HAP-1 (cell line): ENCODE results near the gene MCMBP.
"Not testable (repeated sequence)": the region's sequence is repeated elsewhere in the genome, so short reads cannot be mapped to it uniquely, and the experiment has no call there.

Source experiments
- DNase-seq, 2 experiments: peaks; one replicate each; pipeline ENCODE4 v3.0.0-alpha.2; 2016 to 2020; ENCODE audit warnings: low spot score in 2 of 2
- H3K27me3 ChIP-seq: fragments of 250-450 bp; sonication (Bioruptor Pico); 2 replicates; pipeline ENCODE4 v1.5.1; 2020; ENCODE audit warnings: low read depth, mild to moderate bottlenecking, moderate library complexity
- H3K36me3 ChIP-seq: fragments of 250-450 bp; sonication (Bioruptor Pico); replicated peaks from 2 replicates; pipeline ENCODE4 v1.5.1; 2020; ENCODE audit warnings: mild to moderate bottlenecking
- H3K4me1 ChIP-seq: fragments of 250-450 bp; sonication (Bioruptor Pico); 2 replicates; pipeline ENCODE4 v1.5.1; 2020; ENCODE audit warnings: mild to moderate bottlenecking
- H3K4me3 ChIP-seq: fragments of 250-450 bp; sonication (Bioruptor Pico); 2 replicates; pipeline ENCODE4 v1.5.1; 2020; ENCODE audit warnings: mild to moderate bottlenecking, moderate library complexity
- H3K9me3 ChIP-seq: fragments of 250-450 bp; sonication (Bioruptor Pico); 2 replicates; pipeline ENCODE4 v1.5.1; 2020; ENCODE audit warnings: mild to moderate bottlenecking, moderate library complexity
- in situ Hi-C: fragments of 300-500 bp; cut with MboI; formaldehyde crosslinking; loops from 3 replicates; pipeline ENCODE4 v1.14.3; 2020; ENCODE audit warnings: low sequenced_read_pairs, inconsistent platforms, mixed read lengths

MCMBP gene

GRCh38 chr10:119872610-119872859 lies at the start of gene MCMBP:
Gene MCMBP (minus strand): TSS chr10:119872843. CDS start chr10:119872584, 259 bp downstream.
- no peak for DNase-seq
- peaks cover 16% of the 10 kb centered on the region for H3K4me1 ChIP-seq
- in situ Hi-C loops, result no loop called here

GRCh38 chr10:119919826-119920225 lies 47.2 kb upstream of the MCMBP start:
- no peak for DNase-seq
- Histone ChIP-seq H3K27me3 (no peaks in the 10 kb centered on the region), H3K4me1 (no peaks in the 10 kb centered on the region), H3K36me3 (peaks cover 57% of the 10 kb centered on the region), H3K9me3 (no peaks in the 10 kb centered on the region), H3K4me3 (no peak overlapping the region)
- in situ Hi-C loops, result no loop called here

More at GRCh38 chr10:119872610-119872859, at the start of gene MCMBP:
- Histone ChIP-seq H3K4me3 (peak within 1 kb of the TSS; percentile 80), H3K27me3 (no peaks in the 10 kb centered on the region), H3K9me3 (no peaks in the 10 kb centered on the region), H3K36me3 (peaks cover 4% of the 10 kb centered on the region)

GRCh38 chr10:119919271-119919670 lies 46.6 kb upstream of the MCMBP start:
- Histone ChIP-seq H3K4me3 (no peak overlapping the region), H3K36me3 (peaks cover 62% of the 10 kb centered on the region), H3K9me3 (no peaks in the 10 kb centered on the region), H3K4me1 (no peaks in the 10 kb centered on the region), H3K27me3 (no peaks in the 10 kb centered on the region)
- no peak for DNase-seq
- in situ Hi-C loops, result no loop called here

GRCh38 chr10:119917777-119918176 lies 45.1 kb upstream of the MCMBP start:
- H3K27me3 ChIP-seq, result no peaks in the 10 kb centered on the region
- in situ Hi-C loops, result no loop called here
- H3K4me1 ChIP-seq, result no peaks in the 10 kb centered on the region
- no peaks in the 10 kb centered on the region for H3K9me3 ChIP-seq
- no peak overlapping the region for H3K4me3 ChIP-seq
- peaks cover 60% of the 10 kb centered on the region for H3K36me3 ChIP-seq
- DNase-seq, result no peak

- in situ Hi-C loops, result no loop called here
- H3K36me3 ChIP-seq, result peaks cover 32% of the 10 kb centered on the region
- no peaks in the 10 kb centered on the region for H3K4me1 ChIP-seq
- no peak overlapping the region for H3K4me3 ChIP-seq
- H3K27me3 ChIP-seq, result no peaks in the 10 kb centered on the region
- no peaks in the 10 kb centered on the region for H3K9me3 ChIP-seq
- no peak for DNase-seq
These were observed 38.0 kb upstream of the MCMBP start for GRCh38 chr10:119910689-119911088.

GRCh38 chr10:119908166-119908565 lies 35.5 kb upstream of the MCMBP start:
- Histone ChIP-seq H3K9me3 (no peaks in the 10 kb centered on the region), H3K4me1 (no peaks in the 10 kb centered on the region), H3K36me3 (peaks cover 52% of the 10 kb centered on the region), H3K4me3 (no peak overlapping the region), H3K27me3 (no peaks in the 10 kb centered on the region)
- DNase-seq, result no peak
- in situ Hi-C loops, result no loop called here

- peaks cover 54% of the 10 kb centered on the region for H3K36me3 ChIP-seq
- DNase-seq, H3K9me3 ChIP-seq, H3K4me3 ChIP-seq, H3K4me1 ChIP-seq, in situ Hi-C loops, H3K27me3 ChIP-seq: not testable (repeated sequence)
These were observed 35.1 kb upstream of the MCMBP start for GRCh38 chr10:119907695-119908094.

- Histone ChIP-seq H3K9me3 (no peaks in the 10 kb centered on the region), H3K4me1 (no peaks in the 10 kb centered on the region), H3K27me3 (no peaks in the 10 kb centered on the region), H3K4me3 (no peak overlapping the region), H3K36me3 (peaks cover 52% of the 10 kb centered on the region)
- in situ Hi-C loops, result no loop called here
- no peak for DNase-seq
These were observed 31.5 kb upstream of the MCMBP start for GRCh38 chr10:119903946-119904666.

- DNase-seq, result no peak
- Histone ChIP-seq H3K4me3 (no peak overlapping the region), H3K27me3 (no peaks in the 10 kb centered on the region), H3K9me3 (no peaks in the 10 kb centered on the region), H3K4me1 (peaks cover 10% of the 10 kb centered on the region), H3K36me3 (peaks cover 42% of the 10 kb centered on the region)
- in situ Hi-C loops, result no loop called here
These were observed 25.9 kb upstream of the MCMBP start for GRCh38 chr10:119898577-119898976.

- peak in 1 of 2 experiments; percentile 47 for DNase-seq
- no peaks in the 10 kb centered on the region for H3K9me3 ChIP-seq
- in situ Hi-C loops, result no loop called here
- peaks cover 10% of the 10 kb centered on the region for H3K4me1 ChIP-seq
- no peak overlapping the region for H3K4me3 ChIP-seq
- H3K27me3 ChIP-seq, result no peaks in the 10 kb centered on the region
- H3K36me3 ChIP-seq, result peaks cover 30% of the 10 kb centered on the region
These were observed 24.5 kb upstream of the MCMBP start for GRCh38 chr10:119896937-119897770.

- no peak overlapping the region for H3K4me3 ChIP-seq
- DNase-seq, result no peak
- peaks cover 10% of the 10 kb centered on the region for H3K4me1 ChIP-seq
- H3K36me3 ChIP-seq, result peaks cover 30% of the 10 kb centered on the region
- no peaks in the 10 kb centered on the region for H3K27me3 ChIP-seq
- no peaks in the 10 kb centered on the region for H3K9me3 ChIP-seq
- in situ Hi-C loops, result no loop called here
These were observed 23.5 kb upstream of the MCMBP start for GRCh38 chr10:119896061-119896655.

- Histone ChIP-seq H3K36me3 (peaks cover 22% of the 10 kb centered on the region), H3K27me3 (no peaks in the 10 kb centered on the region), H3K9me3 (no peaks in the 10 kb centered on the region), H3K4me3 (peak overlapping the region; percentile 72), H3K4me1 (peaks cover 10% of the 10 kb centered on the region)
- in situ Hi-C loops, result no loop called here
- DNase-seq, result no peak
These were observed 21.3 kb upstream of the MCMBP start for GRCh38 chr10:119893845-119894427.

- H3K36me3 ChIP-seq, result peaks cover 16% of the 10 kb centered on the region
- in situ Hi-C loops, result no loop called here
- H3K4me1 ChIP-seq, result peaks cover 10% of the 10 kb centered on the region
- H3K4me3 ChIP-seq, result peak overlapping the region; percentile 72
- no peaks in the 10 kb centered on the region for H3K9me3 ChIP-seq
- no peak for DNase-seq
- no peaks in the 10 kb centered on the region for H3K27me3 ChIP-seq
These were observed 20.4 kb upstream of the MCMBP start for GRCh38 chr10:119893074-119893473.
